K562 (cell line): Measurements from ENCODE around the gene MCL1. TPM values are rescaled to one million over a fixed set of nuclear protein-coding genes. Genes with fewer than 3 reads are reported as not detected.

ENCODE experiments used
- DMBX1 ChIP-seq: fragments of 250-450 bp; sonication (Bioruptor Pico); IDR thresholded peaks from 2 replicates; pipeline ENCODE4 v1.8.0; 2022; ENCODE audit warnings: inconsistent platforms, mild to moderate bottlenecking, moderate library complexity, borderline replicate concordance
- EWSR1 ChIP-seq: fragments of 450-650 bp; IDR thresholded peaks from 2 replicates; pipeline ENCODE4 v1.6.1; 2018; ENCODE audit warnings: borderline replicate concordance, mild to moderate bottlenecking, low read depth, moderate library complexity; ENCODE audit not compliant: partially characterized antibody
- GTF2A2 ChIP-seq: IDR thresholded peaks from 2 replicates; pipeline ENCODE4 v1.6.1; 2016; ENCODE audit warnings: mild to moderate bottlenecking, missing genetic modification characterization, missing compliant biosample characterization
- GTF2E2 ChIP-seq: fragments of 200-800 bp; sonication (Bioruptor generic); IDR thresholded peaks from 2 replicates; pipeline ENCODE4 v1.6.1; 2016; ENCODE audit warnings: missing genetic modification characterization, missing compliant biosample characterization
- HMG20B ChIP-seq: fragments of 250-450 bp; sonication (Bioruptor Pico); IDR thresholded peaks from 2 replicates; pipeline ENCODE4 v1.5.0; 2021; ENCODE audit warnings: mild to moderate bottlenecking
- IFI16 ChIP-seq: fragments of 250-450 bp; sonication (Bioruptor Pico); IDR thresholded peaks from 2 replicates; pipeline ENCODE4 v2.1.2; 2022; ENCODE audit warnings: mild to moderate bottlenecking, inconsistent platforms
- MGA ChIP-seq: fragments of 450-650 bp; IDR thresholded peaks from 2 replicates; pipeline ENCODE4 v1.6.1; 2016; ENCODE audit warnings: mild to moderate bottlenecking, moderate library complexity
- PURB ChIP-seq: sonication (generic); formaldehyde crosslinking; IDR thresholded peaks from 2 replicates; pipeline ENCODE4 v1.9.0; 2021; ENCODE audit warnings: low read depth, mild to moderate bottlenecking, missing genetic modification reagents
- SIRT6 ChIP-seq: IDR thresholded peaks from one replicate; pipeline ENCODE4 v1.6.1; 2012; ENCODE audit warnings: low read depth, mild to moderate bottlenecking, control low read depth, inconsistent platforms, low read length, moderate library complexity
- SMARCC2 ChIP-seq: fragments of 450-650 bp; IDR thresholded peaks from 2 replicates; pipeline ENCODE4 v1.6.1; 2017; ENCODE audit warnings: antibody characterized with exemption, moderate library complexity, mild to moderate bottlenecking, low read depth
- SRF ChIP-seq, 2 experiments: fragments of 250-450, 450-650 bp in 1 of 2; sonication (Bioruptor Pico) in 1 of 2; sonication (generic) in 1 of 2; formaldehyde crosslinking; IDR thresholded peaks; 2 replicates each; pipeline versions ENCODE4 v1.5.0 to v1.5.1; 2020 to 2022; ENCODE audit warnings: mild to moderate bottlenecking in 1 of 2, missing genetic modification reagents in 1 of 2
- STAG1 ChIP-seq: sonication (generic); formaldehyde crosslinking; IDR thresholded peaks from 2 replicates; pipeline ENCODE4 v1.5.0; 2020; ENCODE audit warnings: missing genetic modification reagents, borderline replicate concordance
- ZNF133 ChIP-seq: fragments of 250-450 bp; sonication (Bioruptor Pico); IDR thresholded peaks from 2 replicates; pipeline ENCODE4 v1.4.0; 2020; ENCODE audit warnings: mild to moderate bottlenecking
- ZNF134 ChIP-seq: fragments of 250-450 bp; sonication (Bioruptor Pico); conservative IDR thresholded peaks from 2 replicates; pipeline ENCODE4 v1.4.0; 2020
- polyA plus RNA-seq, 8 experiments: library from polyadenylated mRNA; depleted of rRNA in 4 of 8; stranded (reverse) in 5 of 8; unstranded in 3 of 8; fragments of >200 nt; fragmentation: Nextera tagmentation in 2 of 8; fragmentation: Illumina TruSeq in 1 of 8; extraction: Ambion mirVana in 2 of 8; extraction: Trizol in 1 of 8; gene quantifications; 2 replicates each; pipeline versions ENCODE4 v1.2.1 to v1.2.3, GENCODE V29; 2011 to 2014; ENCODE audit warnings: inconsistent platforms in 1 of 8, missing spikeins in 1 of 8
- total RNA-seq, 7 experiments: library from RNA; depleted of rRNA in 6 of 7; stranded (reverse); fragments of >200 nt in 6 of 7; fragmentation: Illumina TruSeq in 2 of 7; extraction: Trizol in 2 of 7; gene quantifications; 2 replicates each; pipeline versions ENCODE4 v1.2.1 to v1.2.3, GENCODE V29; 2011 to 2021; ENCODE audit warnings: low replicate concordance in 1 of 7
- TF ChIP-seq, protein P1 (sequence below): conservative IDR thresholded peaks from 2 replicates; pipeline ENCODE4 v1.6.1; 2011; ENCODE audit warnings: low read depth, mild to moderate bottlenecking, low read length; ENCODE audit not compliant: control insufficient read depth

Gene MCL1
- total and polyA plus RNA-seq, 9 of the 15 experiments (the other 6 are each of a cell fraction or from before 2014, with no cell fraction given): 27.1 to 224 (median 138) TPM

DNA sequence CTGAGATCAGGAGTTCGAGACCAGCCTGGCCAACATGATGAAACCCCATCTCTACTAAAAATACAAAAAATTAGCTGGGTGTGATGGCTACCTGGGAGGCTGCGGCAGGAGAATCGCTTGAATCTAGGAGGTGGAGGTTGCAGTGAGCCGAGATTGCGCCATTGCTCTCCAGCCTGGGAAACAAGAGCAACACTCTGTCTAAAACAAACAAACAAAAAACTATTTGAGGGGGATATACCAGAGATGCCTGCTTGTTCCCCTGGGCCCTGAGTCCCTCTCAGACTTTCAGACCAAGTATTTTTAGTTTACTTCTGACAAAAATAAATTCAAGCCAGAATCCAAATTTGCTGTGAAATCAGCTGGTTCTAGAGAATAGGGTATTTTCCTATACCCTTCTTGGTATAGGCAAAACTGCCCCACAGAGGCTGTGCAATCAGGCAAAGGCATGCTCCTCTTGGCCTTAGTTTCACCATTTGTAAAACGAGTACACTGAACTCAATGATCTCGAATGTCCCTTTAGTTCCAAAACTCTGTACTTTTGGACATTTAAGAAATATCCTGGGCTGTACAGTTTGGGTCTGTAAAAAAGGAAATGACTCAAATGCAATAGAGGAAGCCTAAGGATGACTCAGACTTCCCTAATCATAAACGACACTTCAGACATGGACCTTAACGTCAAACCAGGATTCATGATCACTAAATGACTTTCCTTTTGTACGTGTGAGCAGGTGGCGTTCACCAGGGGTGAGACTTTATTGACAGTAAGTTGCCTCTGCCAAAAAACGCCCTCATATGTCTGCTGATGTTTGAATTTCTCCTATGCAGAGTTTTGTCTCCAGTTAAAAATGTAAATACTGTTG is 33.9 kb upstream of the MCL1 start (continued):
- TF ChIP-seq MGA: peak; percentile 76
- no peak for TF ChIP-seq IFI16 (CRISPR knock-in tag)
- TF ChIP-seq STAG1 (CRISPR knock-in tag): no peak
- TF ChIP-seq ZNF133 (CRISPR knock-in tag): no peak
- peak; percentile 42; the same call in 1 of the 2 replicates for TF ChIP-seq GTF2A2 (tag)
- TF ChIP-seq EWSR1: no peak
- peak in 1 of 2 experiments; percentile 30; a peak in 1 of 4 replicates for TF ChIP-seq SRF (CRISPR knock-in tag; IDR thresholded peaks at IDR 0.05)
- peak; percentile 90 for TF ChIP-seq SMARCC2
- TF ChIP-seq ZNF134 (CRISPR knock-in tag): peak; percentile 52; the same call in 1 of the 2 replicates
- TF ChIP-seq SIRT6: no peak
- TF ChIP-seq, protein P1, sequence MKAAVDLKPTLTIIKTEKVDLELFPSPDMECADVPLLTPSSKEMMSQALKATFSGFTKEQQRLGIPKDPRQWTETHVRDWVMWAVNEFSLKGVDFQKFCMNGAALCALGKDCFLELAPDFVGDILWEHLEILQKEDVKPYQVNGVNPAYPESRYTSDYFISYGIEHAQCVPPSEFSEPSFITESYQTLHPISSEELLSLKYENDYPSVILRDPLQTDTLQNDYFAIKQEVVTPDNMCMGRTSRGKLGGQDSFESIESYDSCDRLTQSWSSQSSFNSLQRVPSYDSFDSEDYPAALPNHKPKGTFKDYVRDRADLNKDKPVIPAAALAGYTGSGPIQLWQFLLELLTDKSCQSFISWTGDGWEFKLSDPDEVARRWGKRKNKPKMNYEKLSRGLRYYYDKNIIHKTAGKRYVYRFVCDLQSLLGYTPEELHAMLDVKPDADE: no peak
- TF ChIP-seq HMG20B: no peak
- TF ChIP-seq PURB (CRISPR knock-in tag): no peak
- TF ChIP-seq DMBX1 (CRISPR knock-in tag): peak; percentile 84; the same call in 1 of the 2 replicates
- no peak for TF ChIP-seq GTF2E2 (tag)
